Jurkat, Clone E6-1 (cell line): ENCODE measurements around the gene TBXAS1.
"Not testable (repeated sequence)": the region's sequence is repeated elsewhere in the genome, so short reads cannot be mapped to it uniquely, and the experiment has no call there.

Source experiments
- DNase-seq: peaks from one replicate; pipeline ENCODE4 v3.0.0-alpha.2; 2011; ENCODE audit warnings: low read depth, low spot score
- H3K4me3 ChIP-seq: 2 replicates; pipeline ENCODE4 v1.5.1; 2011; ENCODE audit warnings: mild to moderate bottlenecking, low read length, control low read depth, moderate library complexity

The TBXAS1 gene

GRCh38 chr7:139823959-139824521 lies 5.0 kb upstream of the TBXAS1 start:
- no peak for DNase-seq
- no peak overlapping the region for H3K4me3 ChIP-seq

- DNase-seq, result no peak
Observed at GRCh38 chr7:139825666-139826290, 3.3 kb upstream of the TBXAS1 start.

GRCh38 chr7:139827042-139827441 lies 2.0 kb upstream of the TBXAS1 start:
- H3K4me3 ChIP-seq, result no peak overlapping the region
- DNase-seq, result no peak

More at GRCh38 chr7:139825666-139826290, 3.3 kb upstream of the TBXAS1 start:
- no peak overlapping the region for H3K4me3 ChIP-seq

DNA sequence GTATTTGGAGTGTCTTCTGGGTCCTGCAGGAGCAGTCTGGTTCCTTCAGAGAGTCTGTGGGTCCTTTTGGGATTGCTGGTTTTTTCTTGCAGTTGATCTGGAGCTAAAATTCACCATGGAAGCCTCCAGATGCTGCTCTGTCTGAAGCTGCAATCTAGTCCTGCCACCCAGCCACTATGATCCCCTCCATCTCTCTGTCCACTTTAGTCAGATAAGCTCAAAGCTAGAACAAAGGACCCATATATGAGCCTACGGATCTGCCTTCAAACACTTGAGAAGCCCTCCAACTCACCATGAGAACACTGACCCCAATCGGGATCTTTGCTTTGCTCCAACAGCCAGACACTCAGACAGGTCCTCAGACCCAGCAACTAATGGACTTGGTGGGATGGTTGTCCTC lies 618 bp upstream of the TBXAS1 start:
- no peak for DNase-seq
- no peak overlapping the region for H3K4me3 ChIP-seq

GRCh38 chr7:139829775-139830117 lies 682 bp downstream of the TBXAS1 start:
- DNase-seq, result no peak
- no peak overlapping the region for H3K4me3 ChIP-seq

GRCh38 chr7:139830292-139830691 lies 1.2 kb downstream of the TBXAS1 start:
- H3K4me3 ChIP-seq, result no peak overlapping the region
- no peak for DNase-seq

DNA sequence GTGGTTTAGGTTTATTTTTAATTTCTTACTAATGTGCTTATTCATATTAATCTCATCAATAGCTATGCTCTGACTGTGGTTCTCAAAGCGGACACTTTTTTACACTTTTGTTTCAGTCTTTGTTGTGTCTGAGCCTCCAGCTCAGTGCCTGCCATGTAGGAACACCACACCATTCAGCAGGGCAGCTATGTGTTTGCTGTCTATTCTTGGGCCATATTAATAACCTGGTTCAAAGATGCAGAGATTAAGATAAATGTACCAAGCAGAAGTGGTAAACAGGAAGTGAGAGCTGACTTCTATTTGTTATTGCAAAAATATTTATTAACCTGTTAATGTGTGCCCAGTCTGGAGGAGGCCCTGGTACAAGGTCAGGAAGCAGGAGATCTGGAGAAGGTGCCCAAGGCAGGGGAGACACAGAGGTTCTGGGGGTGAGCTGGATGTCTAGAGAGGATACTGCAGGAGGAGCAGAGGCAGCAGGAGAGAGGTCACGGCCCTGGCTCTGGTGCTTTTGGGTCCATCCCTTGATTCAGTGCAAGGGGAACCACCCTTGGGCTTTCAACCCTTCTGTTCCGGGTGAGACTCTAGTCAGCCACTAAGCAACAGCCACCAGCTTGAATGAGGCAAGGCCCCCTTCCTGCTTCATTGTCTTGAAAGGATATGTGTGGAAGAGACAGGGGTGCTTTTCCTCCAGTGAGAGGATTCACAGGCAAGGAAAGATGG lies 1.9 kb downstream of the TBXAS1 start:
- no peak overlapping the region for H3K4me3 ChIP-seq
- DNase-seq, result no peak

DNA sequence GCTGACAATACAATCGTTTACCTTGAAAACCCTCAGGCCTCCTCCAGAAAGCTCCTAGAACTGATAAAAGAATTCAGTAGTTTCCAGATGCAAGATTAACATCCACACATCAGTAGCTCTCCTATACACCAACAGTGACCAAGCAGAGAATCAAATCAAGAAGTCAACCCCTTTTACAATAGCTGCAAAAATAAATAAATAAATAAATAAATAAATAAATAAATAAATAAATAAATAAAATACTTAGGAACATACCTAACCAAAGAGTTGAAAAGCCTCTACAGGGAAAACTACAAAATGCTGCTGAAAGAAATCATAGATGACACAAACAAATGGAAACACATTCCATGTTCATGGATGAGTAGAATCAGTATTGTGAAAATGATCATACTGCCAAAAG lies 6.8 kb downstream of the TBXAS1 start:
- not testable (repeated sequence) for H3K4me3 ChIP-seq, DNase-seq

GRCh38 chr7:139837291-139837690 lies 8.2 kb downstream of the TBXAS1 start:
- H3K4me3 ChIP-seq, DNase-seq: not testable (repeated sequence)

DNA sequence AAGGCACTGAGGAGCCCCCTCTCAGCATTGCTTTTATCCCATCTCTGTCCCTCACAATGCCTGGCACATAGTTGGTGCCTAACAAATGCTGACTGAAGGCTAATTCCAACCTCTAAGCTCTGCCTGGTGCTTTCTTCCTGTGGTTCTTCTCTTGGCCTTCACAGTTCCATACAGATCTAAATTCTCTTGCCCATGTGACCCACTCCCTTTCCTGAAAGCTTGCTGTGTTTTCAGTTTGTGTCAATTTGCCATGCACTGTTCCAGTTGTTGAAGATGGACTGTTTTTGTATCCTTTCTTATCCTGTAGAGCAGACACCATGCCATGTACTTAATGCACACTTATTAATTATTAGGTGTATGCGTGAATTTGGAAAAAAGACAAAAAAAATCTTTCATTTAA lies 9.2 kb downstream of the TBXAS1 start:
- H3K4me3 ChIP-seq, result no peak overlapping the region
- no peak for DNase-seq

DNA sequence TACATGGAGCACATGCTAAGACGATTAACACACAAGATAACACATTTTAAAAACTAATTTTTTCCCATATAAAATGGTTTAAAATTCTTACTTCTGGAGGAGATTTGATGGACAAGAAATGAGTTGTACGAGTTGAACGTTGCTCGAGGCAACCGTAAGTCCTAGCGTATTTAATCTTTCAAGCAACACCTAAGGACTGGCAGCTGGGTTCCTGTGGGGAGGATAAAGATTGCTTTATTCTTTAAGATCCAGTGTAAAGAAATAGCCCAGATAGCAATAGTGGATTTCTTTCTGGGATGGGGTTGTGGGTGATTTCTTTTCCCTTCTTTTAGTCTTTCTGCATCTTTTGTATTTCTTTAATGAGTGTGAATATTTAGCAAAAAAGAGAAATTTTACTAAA lies 9.8 kb downstream of the TBXAS1 start:
- no peak overlapping the region for H3K4me3 ChIP-seq
- no peak for DNase-seq

- no peak overlapping the region for H3K4me3 ChIP-seq
- DNase-seq, result no peak
Observed at GRCh38 chr7:139840776-139841175, 11.7 kb downstream of the TBXAS1 start.

GRCh38 chr7:139842401-139843210 lies 13.5 kb downstream of the TBXAS1 start:
- DNase-seq, result no peak
- no peak overlapping the region for H3K4me3 ChIP-seq

- DNase-seq, H3K4me3 ChIP-seq: not testable (repeated sequence)
Observed at GRCh38 chr7:139843211-139843537, 14.1 kb downstream of the TBXAS1 start.

DNA sequence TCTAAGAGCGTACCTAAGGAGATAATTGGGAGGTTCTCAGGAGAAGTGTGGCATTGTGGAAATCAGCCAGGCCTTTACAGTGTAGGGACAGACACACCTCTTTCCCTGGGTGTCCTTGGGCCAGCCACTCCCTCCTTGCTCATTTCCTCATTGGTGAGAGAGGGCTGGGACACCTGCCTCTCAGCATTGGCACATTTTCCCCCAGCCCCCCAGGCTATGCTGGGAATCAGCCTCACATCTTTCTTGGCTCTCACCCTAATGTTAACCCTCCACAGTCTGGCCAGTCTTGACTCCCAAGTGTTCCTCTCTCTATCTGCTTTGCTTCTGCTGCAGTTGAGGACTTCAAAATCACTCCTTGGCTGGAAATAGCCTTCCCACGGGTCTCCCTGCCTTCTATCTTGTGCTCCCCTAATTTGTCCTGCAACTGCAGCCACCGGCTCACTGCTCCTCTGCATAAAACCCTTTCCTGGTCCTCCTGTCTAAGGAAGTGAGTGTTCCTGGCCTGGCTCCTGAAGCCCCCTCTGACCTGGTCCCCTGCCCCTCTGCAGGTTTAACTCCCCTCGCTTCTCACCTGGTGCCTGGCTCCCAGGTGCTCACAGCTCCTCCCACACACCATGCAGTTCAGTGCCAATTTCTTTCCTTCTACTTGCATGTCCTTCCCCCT lies 15.8 kb downstream of the TBXAS1 start:
- H3K4me3 ChIP-seq, result no peak overlapping the region
- no peak for DNase-seq

- no peak for DNase-seq
- H3K4me3 ChIP-seq, result no peak overlapping the region
Observed at GRCh38 chr7:139845443-139845805, 16.4 kb downstream of the TBXAS1 start.

- DNase-seq, result no peak
- H3K4me3 ChIP-seq, result no peak overlapping the region
Observed at GRCh38 chr7:139846297-139846696, 17.2 kb downstream of the TBXAS1 start.

GRCh38 chr7:139848274-139848673 lies 19.2 kb downstream of the TBXAS1 start:
- DNase-seq, result no peak
- no peak overlapping the region for H3K4me3 ChIP-seq

DNA sequence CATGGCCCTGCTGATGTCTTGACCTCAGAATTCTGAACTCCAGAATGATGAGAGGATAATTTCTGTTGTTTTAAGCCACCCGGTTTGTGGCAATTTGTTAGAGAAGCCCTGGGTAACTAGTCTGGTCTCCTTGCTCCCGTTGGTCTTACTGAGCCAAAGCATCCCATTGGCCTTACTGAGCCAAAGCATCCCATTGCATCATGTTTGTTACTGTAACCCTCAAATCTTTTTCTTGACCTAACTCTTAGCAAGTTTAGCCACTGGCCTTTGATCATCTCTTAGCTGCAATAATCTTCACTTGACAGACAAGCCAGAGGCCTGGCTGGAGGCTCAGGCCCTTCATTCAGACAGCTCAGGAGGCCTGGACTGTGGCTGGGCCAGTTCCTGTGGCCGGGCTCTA lies 21.8 kb downstream of the TBXAS1 start:
- H3K4me3 ChIP-seq, result no peak overlapping the region
- DNase-seq, result no peak
